Astrocyte of the cerebellum (primary cell): ENCODE data around the gene GLIS1.

Experiments
- DNase-seq: peaks from one replicate; pipeline ENCODE4 v3.0.0-alpha.2; 2011; ENCODE audit warnings: low read depth
- H3K4me3 ChIP-seq: 2 replicates; pipeline ENCODE4 v1.5.1; 2011; ENCODE audit warnings: mild to moderate bottlenecking, low read depth, low read length, moderate library complexity
- CTCF ChIP-seq: IDR thresholded peaks from 2 replicates; pipeline ENCODE4 v1.5.1; 2012; ENCODE audit warnings: low read length, low read depth, moderate library complexity, mild to moderate bottlenecking; ENCODE audit errors: missing control alignments
- in situ Hi-C: cut with HindIII; loops from 2 replicates; pipeline ENCODE4 v1.10.0; 2017; ENCODE audit warnings: low sequenced_read_pairs

The GLIS1 gene

GRCh38 chr1:53589043-53589887 lies 149.7 kb downstream of the GLIS1 start:
- no peak for DNase-seq
- no peak for TF ChIP-seq CTCF
- H3K4me3 ChIP-seq, result no peak overlapping the region
- in situ Hi-C loops, result no loop called here

GRCh38 chr1:53588053-53588779 lies 150.7 kb downstream of the GLIS1 start:
- DNase-seq, result no peak
- TF ChIP-seq CTCF, result no peak
- H3K4me3 ChIP-seq, result no peak overlapping the region
- in situ Hi-C loops, result no loop called here

GRCh38 chr1:53587252-53587988 lies 151.5 kb downstream of the GLIS1 start:
- in situ Hi-C loops, result no loop called here
- H3K4me3 ChIP-seq, result no peak overlapping the region
- no peak for TF ChIP-seq CTCF
- DNase-seq, result no peak

- TF ChIP-seq CTCF, result no peak
- H3K4me3 ChIP-seq, result no peak overlapping the region
- DNase-seq, result no peak
- in situ Hi-C loops, result no loop called here
Measured at GRCh38 chr1:53586765-53587164, 152.2 kb downstream of the GLIS1 start.

DNA sequence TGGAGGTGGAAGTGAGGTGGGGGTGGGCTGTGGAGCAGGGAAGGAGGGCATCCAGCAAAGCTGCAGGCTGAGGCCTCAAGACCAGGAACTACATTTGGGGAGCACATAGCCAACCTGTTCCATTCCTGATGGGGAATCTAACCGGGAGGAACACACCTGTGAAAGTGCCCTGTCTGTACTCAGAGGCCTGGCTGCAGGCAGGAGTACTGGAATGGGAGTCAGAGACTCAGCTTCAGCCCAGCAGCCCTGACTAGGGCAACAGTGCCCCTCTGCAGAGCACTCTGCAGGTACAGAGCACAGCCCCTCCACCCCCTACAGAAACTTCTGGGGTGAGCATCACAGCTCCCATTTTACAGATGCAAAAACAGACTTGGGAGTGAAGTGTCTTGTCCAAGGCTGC lies 153.4 kb downstream of the GLIS1 start:
- no peak overlapping the region for H3K4me3 ChIP-seq
- in situ Hi-C loops, result no loop called here
- no peak for DNase-seq
- no peak for TF ChIP-seq CTCF

DNA sequence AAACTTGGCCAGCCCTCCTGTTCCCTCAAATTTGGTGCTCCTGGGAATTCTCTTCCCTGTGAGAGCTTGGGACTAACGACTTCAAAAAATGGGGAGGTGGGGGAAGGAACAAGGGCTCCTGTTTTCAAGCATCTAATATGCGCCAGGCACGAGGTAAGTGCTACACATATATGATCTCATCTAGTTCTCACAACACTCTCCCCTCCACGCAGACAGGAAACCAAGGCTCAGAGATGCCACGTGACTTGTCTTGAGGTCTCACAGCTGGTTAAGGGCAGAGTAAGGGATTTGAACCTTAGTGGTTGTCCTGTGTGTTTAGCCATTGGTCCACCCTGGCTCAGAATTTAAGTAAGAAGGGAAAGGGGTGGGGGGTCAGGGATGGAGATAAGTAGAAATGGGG lies 153.8 kb downstream of the GLIS1 start:
- in situ Hi-C loops, result no loop called here
- TF ChIP-seq CTCF, result no peak
- no peak overlapping the region for H3K4me3 ChIP-seq
- no peak for DNase-seq
